Fibroblast of upper back skin (primary cell): ENCODE results near the gene ITFG1.
A peak's percentile ranks its signal among the peaks of the same experiment; 100 is the strongest.

ENCODE experiments used
- DNase-seq: peaks from one replicate; pipeline ENCODE4 v3.0.0-alpha.2; 2013

The ITFG1 gene

DNA sequence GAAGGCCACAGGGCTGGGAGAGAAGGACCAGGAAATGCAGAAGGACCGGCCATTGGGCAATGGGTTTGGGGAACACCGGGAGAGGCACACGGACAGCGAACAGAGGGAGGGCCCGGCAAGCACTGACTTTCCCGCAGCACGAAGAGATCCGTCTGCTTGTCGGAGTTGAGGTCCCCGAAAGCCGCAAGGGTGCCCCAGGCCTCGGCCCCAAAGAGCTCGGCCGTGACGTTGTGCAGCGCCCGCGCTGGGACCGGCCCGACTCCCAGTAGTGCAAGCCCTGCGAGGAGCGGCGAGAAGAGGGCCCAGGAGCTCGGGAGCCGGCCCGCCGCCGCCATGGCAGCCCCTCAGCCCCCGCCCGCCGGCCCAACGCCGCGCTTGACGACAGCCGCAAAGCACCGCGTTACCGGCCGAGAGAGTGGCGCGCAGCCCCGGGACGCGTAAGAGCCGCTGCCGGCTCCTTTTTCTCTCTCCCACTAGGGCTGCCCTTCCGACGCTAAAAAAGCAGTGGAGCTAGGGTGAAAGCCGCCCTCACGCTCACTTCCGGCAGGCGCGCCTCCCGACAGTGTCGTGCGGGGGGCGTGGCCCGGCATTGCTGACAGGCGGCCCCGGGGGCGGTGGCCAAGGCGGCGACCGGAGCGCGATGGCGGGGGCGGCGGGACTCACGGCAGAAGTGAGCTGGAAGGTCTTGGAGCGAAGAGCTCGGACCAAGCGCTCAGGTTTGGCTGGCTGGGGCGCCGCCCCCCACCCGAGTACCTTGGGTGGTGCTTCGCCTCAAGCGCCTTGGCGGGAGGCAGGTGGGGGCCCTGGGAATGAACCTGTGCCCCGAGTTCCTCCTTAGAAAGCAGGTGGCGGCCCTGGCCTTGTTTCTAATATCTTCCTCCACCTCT, at the start of gene ITFG1, which contains the start of gene PHKB:
TSS of gene ITFG1 (minus strand) at position 353 of the 887 bp plus-strand sequence. CDS start at position 335, 18 bp downstream.
TSS of gene PHKB (plus strand) at position 621 of the 887 bp plus-strand sequence. CDS start at position 641, 20 bp downstream.
- peak; percentile 90 for DNase-seq

DNA sequence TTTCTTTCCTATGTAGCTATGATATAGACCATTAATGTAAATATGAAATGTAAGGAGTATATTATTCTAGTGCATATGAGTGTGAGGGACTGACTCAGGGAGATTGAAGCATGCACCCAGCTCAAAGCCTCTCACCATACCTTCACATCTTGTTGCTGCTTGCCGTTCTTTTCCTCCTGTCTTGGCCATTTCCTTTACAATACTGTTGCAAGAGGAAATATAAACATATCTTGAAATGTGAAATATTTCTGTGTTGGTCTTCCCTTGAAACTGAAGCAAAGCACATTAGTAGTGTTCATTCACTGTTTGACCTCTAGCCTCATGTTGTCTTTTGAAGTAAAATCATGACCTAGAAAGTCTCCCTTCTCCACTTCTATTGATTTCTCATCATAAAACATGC, 46.8 kb upstream of the ITFG1 start:
- no peak for DNase-seq

DNA sequence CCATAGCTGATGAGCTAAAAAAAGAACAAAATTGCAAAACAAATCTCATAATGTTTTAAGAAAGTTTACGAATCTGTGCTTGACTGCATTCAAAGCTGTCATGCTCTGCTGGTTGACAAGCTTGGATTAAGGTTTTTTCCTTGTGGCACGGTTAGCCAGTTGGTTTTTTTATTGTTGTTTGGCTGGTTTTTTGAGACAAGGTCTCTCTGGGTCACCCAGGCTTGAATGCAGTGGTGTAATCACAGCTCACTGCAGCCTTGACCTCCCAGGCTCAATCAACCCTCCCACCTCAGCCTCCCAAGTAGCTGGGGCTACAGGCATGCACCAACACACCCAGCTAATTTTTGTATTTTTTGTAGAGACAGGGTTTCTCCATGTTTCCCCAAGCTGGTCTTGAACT, 45.9 kb upstream of the ITFG1 start:
- DNase-seq, result no peak

DNA sequence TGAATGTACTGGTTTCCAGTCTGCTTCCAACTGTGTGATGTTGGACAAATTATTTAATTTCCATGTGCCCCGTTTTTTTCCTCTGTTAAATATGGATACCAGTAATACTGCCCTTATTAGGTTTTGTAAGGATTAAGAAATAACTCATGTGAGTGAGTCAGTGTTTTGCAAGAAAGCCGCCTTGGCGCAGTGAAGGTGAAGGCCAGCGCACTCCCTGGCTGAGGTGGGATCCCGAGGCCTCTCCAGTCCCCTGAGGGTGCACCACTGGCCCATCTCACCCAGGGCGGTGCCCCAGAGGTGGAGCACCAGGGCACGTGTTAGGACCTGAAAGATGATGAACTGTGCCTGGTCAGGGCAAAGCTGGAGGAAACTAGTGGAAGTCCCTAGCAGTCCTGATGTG, 43.7 kb upstream of the ITFG1 start:
- no peak for DNase-seq

DNA sequence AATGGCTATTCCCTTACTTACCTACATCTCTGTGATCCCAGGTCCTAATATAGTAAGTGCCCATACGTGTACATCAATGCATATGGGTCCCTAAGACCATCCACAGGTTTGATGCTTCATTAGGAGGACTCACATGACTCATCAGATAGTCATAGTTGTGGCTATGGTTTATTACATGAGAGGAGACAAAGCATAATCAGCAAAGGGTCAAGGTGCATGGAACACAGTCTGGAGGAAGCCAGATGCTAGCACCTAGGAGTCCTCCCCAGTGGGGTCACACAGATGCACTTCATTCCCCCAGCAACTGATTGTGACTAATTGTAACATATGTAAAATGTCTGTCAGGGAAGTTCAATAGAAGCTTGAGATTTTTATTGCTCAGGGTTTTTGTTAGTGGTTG, 43.1 kb upstream of the ITFG1 start:
- DNase-seq, result peak; percentile 33

DNA sequence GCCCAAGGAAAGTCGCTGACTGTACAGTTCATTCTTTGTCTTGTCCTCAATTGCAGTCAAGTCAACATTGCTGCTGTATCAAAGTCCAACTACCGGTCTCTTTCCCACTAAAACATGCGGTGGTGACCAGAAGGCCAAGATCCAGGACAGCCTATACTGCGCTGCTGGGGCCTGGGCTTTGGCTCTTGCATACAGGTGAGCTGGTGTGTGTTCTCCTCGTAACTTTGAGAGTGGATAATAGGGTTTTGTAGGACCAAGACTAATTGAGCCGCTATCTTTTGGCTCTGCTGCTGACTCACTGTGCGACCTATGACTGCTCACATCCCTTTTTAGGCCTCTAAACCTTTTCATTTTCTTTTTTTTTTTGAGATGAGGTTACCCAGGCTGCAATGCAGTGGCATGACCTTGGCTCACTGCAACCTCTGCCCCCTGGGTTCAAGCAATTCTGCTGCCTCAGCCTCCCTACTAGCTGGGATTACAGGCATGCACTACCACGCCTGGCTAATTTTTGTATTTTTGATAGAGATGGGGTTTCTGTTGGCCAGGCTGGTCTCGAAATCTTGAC, 38.9 kb upstream of the ITFG1 start:
- no peak for DNase-seq

DNA sequence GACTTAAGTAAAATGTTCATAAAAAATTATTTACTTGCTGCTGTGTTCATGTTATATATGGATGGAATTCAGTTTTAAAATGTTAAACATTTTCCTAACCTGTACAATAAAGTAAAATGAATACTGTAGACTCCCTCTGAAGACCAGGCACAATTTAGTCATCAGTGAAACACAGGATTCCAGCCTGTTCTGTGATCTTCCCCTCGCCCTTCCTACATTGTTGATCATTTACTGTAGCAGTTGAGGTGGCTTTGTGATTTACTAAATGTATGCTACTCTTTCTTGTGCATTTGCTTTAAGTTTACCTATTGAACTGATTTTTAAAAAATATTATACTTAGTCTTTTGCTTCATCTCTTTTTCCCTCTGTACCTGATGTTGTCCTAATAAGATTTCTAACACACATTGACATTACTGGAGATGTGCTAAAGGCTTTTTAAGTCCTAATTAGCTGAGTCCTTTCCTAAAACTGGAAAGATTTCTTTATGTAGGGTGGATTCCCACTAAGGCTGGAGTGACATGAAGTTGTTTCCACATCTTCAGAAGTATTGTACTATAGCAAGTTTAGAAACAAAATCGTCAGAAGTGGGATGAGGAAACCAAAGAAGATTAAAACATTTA, 38.3 kb upstream of the ITFG1 start:
- DNase-seq, result no peak

DNA sequence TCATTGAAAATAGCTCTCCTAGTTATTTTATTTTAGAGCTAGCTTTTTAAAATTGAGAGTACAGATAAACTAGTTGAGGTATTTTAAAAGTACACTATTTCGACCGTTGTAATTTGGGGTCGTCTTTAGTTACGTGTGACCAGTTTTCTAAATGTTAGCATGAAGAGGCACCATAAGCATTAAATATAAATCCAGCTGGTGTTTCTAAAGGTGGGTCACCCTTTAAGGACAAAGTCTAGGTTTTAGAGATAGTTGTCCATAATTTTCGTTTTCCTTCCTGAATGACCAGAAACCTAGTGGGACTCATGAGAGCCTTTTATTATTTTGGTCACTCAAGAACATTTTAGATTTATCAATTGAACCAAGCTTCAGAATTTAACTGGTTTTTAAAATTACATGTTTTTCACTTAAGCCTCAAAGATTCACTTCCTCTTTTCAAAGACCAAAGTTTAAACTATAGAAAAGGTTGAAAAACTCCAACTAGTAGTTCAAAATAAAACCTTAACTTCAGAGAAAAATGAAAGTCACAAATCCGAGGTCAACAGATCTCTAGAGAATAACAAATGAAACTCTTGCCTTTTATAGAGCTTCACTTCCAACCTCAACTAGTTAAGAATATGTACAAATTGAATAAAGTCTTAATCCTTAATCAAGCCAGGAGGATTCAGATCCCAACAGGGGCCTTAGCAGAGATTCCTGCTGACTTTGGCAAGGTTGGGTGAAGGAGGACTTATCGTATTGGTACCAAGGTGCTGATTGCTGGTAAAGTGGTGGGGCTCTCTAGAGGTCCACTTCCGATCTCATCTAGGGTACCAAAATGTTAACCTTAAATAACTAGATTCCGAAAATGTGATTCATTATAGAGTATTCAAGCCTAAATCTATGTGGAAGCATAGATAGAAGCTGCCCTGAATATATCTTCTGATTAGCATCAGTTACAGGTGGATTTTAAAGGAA, 32.8 kb upstream of the ITFG1 start:
- no peak for DNase-seq

DNA sequence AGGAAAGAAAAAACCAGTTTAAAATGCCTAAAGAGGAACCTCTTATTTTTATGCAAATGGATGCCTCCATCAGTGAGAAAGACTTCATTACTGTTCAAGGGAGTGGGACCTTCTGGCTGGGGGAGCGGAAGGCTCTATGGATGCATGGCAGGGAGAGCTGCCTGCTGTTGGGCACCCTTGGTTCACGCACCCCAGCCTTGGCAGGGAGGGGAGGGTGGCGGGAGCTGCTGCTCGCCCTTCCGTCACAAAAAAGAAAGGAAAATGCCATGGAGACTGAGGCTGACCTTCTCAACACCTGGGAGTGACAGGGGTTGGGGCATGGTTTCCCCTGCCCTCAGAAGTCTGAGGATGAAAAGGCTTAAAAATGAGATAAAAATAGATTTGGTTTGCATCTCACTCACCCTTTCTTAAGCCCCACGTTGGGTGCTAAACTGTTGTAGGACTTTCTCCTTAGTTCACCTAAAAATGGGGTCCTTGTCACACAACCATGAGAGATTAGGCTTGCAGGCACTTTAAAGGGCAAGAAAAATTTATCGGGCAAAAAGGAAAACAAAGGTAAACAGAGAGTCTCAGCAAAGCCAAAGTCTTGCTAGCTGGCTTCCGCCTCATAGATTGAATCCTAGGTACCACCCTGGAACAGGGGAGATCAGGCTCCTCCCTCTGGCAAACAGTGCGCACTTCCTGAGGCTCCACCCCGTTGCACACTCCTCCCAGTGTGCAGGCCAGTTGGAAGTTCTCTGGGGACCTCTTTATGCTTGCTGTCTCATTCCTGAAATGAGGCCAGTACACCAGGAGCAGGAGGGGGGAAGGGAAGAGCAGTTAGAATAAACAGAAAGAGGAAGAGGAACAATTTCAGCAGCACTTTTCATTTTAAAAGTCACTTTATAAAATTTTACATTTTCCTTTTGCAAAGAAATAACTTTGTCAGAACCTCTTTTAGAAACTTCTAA, 31.8 kb upstream of the ITFG1 start:
- peak; percentile 61 for DNase-seq

DNA sequence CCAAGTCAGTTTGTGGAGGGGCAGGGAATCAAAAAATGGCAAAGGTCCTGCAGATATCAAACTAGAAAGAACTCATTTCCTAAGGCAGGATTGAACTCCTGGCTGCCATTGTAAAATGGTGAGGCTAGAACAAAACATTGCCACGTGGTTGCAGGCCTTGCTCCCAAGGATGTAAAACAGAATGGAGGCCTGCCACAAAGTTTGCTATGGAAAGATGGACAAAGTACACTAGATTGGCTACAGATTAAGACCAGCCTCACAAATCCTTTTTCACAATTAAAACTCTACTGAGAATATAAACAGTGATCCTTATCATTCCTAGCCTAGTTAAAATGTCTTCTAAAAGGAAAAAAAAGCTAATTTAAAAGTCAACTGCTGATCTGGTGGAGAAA, 31.2 kb upstream of the ITFG1 start:
- no peak for DNase-seq

DNA sequence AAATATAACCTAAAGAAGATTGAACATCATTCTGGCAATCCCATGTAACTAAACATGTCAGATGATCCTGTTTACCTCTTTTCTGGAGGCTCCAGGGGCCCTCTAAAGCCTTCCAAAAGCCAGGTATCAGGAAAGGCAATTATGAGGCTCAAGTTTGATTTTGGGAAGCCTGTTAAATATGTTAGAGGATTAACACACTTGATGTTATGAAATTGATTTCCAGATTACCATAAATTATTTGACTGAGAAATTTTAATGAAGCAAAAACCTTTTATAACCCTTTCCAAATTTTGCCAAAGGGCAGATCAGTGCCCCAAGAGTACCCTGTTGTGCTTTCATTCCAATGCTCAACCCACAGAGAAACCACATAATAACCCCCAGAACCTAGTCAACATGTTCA, 29.6 kb upstream of the ITFG1 start:
- no peak for DNase-seq

DNA sequence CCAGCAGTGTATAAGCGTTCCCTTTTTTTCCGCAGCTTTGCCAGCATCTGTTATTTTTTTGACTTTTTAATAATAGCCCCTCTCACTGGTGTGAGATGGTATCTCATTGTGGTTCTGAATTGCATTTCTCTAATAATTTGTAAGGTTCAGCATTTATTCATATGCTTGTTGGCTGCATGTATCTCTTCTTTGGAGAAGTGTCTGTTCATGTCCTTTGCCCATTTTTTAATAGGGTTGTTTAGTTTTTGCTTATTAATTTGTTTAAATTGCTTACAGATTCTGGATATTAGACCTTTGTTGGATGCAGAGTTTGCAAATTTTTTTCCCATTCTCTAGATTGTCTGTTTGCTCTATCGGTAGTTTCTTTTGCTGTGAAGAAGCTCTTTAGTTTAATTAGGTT, 27.2 kb upstream of the ITFG1 start:
- no peak for DNase-seq

DNA sequence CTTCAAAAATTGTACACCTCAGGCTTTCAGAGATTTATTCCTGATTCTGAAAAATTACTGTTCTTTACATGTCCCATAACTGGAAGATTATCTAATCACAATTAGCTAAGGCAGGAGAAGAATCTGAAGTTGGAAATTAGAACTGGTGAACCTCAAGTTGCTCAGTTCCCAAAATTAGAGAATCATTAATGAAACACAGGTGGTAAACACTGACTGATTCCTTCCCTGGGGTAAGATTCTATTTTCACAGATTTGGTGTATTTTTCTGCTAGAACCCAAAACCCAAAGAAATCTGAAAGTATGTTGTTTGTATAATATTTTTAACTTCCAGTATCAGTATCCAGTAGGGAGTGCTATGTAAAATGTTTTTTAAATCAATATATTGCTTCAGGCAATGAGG, 26.0 kb upstream of the ITFG1 start:
- DNase-seq, result no peak

DNA sequence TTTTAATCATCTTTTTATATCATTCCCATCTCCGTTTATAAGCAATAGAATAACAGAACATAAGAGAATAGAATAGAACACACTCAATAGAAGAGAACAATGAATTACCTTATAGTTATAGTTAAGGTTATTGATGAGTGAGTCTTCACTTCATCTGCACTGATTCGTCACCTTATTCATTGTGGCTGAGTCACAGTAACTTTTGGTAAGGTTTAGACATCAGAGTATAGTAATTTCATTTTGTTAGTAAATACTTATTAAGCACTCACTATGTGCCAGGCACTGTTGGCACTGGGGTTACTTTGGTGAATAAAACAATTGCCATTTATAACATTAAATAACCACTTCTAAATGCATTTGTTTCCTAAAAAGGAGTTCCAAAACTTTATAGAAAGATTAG, 22.8 kb upstream of the ITFG1 start:
- no peak for DNase-seq

DNA sequence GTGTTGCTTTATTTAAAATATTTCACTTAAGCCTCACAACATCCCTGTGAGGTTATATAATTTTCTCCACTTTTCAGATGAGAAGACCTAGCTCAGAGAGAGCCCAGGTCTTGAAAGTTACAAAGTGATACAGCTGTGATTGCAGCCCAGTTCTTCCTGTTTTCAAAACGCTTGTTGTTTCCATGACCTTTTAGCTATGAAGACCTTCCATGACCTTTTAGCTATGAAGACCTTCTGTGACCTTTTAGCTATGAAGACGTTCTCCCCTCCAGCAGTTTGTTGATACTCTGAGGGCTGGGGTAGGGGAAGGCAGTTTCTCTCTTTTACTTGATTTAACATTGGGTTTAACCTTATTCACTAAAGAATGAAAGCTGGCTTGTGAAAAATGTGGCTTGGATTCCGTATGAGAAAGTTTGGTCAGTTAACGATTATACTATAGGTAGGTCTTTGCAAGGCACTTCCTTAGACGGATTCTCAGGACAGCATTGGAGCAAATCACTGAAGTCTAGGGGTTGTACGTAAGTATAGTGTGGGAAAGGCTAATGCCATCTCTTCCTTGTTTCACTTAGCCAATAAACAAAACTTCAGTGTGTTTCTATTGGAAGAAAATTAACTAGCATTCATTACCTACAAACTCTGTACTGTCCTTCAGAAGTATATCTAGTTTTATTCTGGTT, 21.0 kb upstream of the ITFG1 start:
- no peak for DNase-seq

DNA sequence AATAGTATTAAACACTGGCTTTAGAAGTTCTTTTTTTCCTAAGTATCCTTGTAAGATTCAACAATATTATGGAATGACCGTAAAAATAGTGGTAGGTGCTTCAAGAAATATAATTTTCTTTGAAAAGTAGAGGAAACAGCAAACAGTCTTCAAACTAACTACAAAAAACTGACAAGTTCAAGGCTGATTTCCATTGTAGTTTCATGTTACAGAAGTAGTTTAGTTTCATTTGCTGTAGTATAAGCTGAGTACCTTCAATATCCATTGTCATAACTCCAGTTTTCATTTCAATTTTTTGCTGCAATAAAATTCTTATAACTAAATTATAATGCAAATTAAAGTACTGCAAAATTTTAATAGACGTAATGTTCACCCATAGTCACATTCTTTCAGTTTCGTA, 19.5 kb upstream of the ITFG1 start:
- no peak for DNase-seq

DNA sequence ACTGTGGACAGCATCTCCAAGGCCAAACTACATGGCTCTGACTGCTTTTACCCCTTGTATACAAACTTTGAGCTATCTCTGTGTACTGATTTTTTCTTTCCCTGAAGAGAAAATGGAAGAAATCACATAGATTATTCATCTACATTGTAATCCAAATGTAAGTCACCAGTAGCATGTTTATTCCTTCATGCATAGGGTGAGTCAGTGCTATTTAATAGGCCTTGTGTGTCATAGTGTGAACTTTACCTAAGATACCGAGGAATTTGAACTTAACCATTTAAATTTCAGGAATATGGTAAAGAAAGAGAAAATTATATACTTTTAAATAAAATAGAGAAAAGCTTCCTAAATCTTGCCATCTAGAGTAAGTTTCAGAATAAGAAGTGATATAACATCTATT, 16.8 kb upstream of the ITFG1 start:
- peak; percentile 41 for DNase-seq

DNA sequence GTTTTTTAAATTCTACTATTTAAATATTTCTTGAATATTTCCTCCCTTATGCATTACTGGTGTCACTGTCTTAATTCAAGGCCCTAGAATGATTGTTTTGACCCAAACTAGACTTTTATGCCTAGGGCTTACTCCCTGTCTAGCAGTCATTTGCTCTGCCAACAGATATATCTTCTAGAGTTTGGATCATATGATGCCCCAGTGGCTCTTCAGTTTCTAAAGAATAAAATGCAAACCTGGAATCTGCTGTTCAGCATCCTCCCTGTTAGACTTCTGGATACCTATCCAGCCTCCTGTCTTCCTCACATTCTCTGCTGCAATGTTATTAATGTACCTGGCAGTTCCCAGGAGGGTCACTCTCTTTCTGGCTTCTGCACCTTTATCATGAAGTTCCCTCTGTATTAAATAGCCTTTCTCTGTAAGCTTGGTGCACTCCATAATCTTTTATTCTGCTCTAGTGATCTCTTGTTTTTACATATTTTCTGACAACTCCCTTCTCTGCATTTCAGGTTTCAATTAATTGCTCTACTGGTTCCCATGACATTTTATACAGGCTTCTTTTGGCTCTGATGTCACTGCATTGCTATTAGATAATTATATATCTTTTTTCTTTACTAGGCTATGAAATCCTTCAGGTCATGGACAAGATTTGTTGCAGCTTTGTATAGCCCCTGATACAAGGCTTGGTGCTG, 15.9 kb upstream of the ITFG1 start:
- no peak for DNase-seq

DNA sequence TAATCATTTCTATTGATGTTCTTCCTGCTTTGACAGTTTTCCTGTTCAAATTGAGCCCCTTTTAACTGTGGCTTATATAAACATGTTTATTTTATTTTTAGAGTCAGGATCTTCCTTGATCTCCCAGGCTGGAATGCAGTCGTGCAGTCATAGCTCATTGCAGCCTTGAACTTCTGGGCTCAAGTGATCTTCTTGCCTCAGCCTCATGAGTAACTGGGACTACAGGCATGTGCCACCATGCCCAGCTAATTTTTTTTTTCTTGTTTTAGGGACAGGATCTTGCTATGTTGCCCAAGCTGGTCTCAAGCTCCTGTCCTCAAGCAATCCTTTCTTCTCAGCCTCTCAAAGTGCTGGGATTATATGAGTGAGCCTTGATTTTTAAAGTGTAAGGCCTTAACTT, 14.9 kb upstream of the ITFG1 start:
- DNase-seq, result peak; percentile 35

DNA sequence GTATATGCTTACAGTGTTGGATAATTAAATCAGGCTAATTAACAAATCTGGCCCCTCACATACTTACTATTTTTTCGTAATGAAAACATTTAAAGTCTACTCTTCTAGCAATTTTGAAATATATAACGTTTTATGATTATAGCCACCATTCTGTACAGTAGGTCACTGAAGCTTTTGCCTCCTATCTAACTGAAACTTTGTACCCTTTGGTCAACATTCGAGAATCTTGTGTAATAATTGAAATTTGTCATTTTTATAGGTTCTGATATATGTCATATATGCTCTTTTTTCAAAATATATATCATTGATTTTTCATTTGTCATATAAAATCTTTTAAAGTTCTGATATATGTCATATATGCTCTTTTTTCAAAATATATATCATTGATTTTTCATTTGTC, 12.9 kb upstream of the ITFG1 start:
- DNase-seq, result no peak
